HCT116 (cell line): ENCODE results near the gene TERT.

Experiments
- EZH2 ChIP-seq: fragments of 200-600 bp; sonication (generic); IDR thresholded peaks from 2 replicates; pipeline ENCODE4 v1.6.1; 2017; ENCODE audit warnings: antibody characterized with exemption, mixed run types
- FOSL1 ChIP-seq: IDR thresholded peaks from 2 replicates; pipeline ENCODE4 v1.6.1; 2012; ENCODE audit warnings: low read depth
- POLR2A ChIP-seq: IDR thresholded peaks from 2 replicates; pipeline ENCODE4 v1.7.0; 2011; ENCODE audit warnings: borderline replicate concordance; ENCODE audit not compliant: insufficient read depth, insufficient read length; ENCODE audit errors: extremely low read depth
- POLR2AphosphoS5 ChIP-seq: IDR thresholded peaks from 2 replicates; pipeline ENCODE4 v1.6.1; 2011; ENCODE audit warnings: mild to moderate bottlenecking, low read depth, low read length, moderate library complexity
- RAD21 ChIP-seq: IDR thresholded peaks from 2 replicates; pipeline ENCODE4 v1.6.1; 2012; ENCODE audit warnings: low read depth, mild to moderate bottlenecking
- SIN3A ChIP-seq: IDR thresholded peaks from 2 replicates; pipeline ENCODE4 v1.6.1; 2012; ENCODE audit warnings: low read depth
- SP1 ChIP-seq: IDR thresholded peaks from 2 replicates; pipeline ENCODE4 v1.6.1; 2012; ENCODE audit warnings: low read depth
- TCF7L2 ChIP-seq: IDR thresholded peaks from 2 replicates; pipeline ENCODE4 v1.7.0; 2011; ENCODE audit warnings: borderline replicate concordance, inconsistent platforms; ENCODE audit not compliant: insufficient read depth, insufficient read length; ENCODE audit errors: extremely low read depth
- YY1 ChIP-seq: IDR thresholded peaks from 2 replicates; pipeline ENCODE4 v1.6.1; 2011; ENCODE audit warnings: low read length, low read depth, moderate library complexity, mild to moderate bottlenecking; ENCODE audit not compliant: insufficient replicate concordance; ENCODE audit errors: extremely low read depth
- ZNF274 ChIP-seq: fragments of 200-500 bp; sonication (Bioruptor generic); IDR thresholded peaks from 2 replicates; pipeline ENCODE4 v1.6.1; 2014; ENCODE audit warnings: mild to moderate bottlenecking, low read depth, low read length, inconsistent platforms
- TF ChIP-seq, protein P1 (sequence below), 3 experiments: fragments of 200-600 bp in 1 of 3; sonication (generic) in 1 of 3; IDR thresholded peaks in 2 of 3; conservative IDR thresholded peaks in 1 of 3; 2 replicates each; pipeline ENCODE4 v1.5.1; 2012 to 2017; ENCODE audit warnings: low read depth in 2 of 3, low read length in 2 of 3, antibody characterized with exemption in 1 of 3, borderline replicate concordance in 1 of 3, control low read depth in 1 of 3, mild to moderate bottlenecking in 1 of 3, mixed read lengths in 1 of 3, mixed run types in 1 of 3, moderate library complexity in 1 of 3; ENCODE audit not compliant: insufficient read depth in 1 of 3
- TF ChIP-seq, protein P2 (sequence below): IDR thresholded peaks from 2 replicates; pipeline ENCODE4 v1.6.1; 2012; ENCODE audit warnings: low read depth
- TF ChIP-seq, protein P3 (sequence below): IDR thresholded peaks from 2 replicates; pipeline ENCODE4 v1.6.1; 2012

DNA sequence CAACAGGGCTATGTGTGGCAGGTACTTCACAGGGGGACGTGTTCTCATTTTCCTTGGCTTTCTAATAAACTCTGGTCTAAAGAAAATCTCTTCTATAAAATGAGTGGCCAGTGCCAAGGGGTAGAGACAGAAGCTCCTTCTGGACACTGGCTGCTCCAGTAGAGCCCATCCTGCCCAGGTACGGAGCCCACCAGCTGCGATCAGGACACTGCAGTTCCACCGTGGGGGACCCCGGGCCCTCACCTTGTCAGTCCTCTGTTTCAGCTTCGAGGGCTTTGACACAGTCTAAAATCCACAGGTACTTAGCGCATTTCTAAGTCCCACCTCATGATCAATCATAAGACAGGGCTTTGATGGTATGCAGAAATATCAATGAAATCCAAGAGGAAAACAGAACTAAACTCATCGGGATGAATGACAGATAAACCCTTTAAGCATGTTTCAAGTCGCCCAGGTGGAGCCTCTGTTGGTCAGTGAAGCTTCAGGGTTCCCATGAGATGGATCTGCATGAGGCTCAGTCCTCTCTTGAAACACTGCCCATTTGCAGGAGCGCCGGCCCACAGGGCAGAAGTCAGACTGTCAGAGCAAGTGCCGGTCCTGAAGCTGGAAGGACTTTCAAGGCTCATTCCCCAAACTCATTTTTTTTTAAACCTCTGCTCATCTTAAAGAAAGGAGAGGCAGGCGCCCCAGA is 20.3 kb upstream of the TERT start:
- TF ChIP-seq POLR2AphosphoS5 (no peak), POLR2A (no peak), TCF7L2 (no peak), YY1 (no peak), SP1 (no peak), ZNF274 (no peak), FOSL1 (no peak), EZH2 (no peak), RAD21 (no peak), SIN3A (no peak)
- TF ChIP-seq, protein P1, sequence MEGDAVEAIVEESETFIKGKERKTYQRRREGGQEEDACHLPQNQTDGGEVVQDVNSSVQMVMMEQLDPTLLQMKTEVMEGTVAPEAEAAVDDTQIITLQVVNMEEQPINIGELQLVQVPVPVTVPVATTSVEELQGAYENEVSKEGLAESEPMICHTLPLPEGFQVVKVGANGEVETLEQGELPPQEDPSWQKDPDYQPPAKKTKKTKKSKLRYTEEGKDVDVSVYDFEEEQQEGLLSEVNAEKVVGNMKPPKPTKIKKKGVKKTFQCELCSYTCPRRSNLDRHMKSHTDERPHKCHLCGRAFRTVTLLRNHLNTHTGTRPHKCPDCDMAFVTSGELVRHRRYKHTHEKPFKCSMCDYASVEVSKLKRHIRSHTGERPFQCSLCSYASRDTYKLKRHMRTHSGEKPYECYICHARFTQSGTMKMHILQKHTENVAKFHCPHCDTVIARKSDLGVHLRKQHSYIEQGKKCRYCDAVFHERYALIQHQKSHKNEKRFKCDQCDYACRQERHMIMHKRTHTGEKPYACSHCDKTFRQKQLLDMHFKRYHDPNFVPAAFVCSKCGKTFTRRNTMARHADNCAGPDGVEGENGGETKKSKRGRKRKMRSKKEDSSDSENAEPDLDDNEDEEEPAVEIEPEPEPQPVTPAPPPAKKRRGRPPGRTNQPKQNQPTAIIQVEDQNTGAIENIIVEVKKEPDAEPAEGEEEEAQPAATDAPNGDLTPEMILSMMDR (IDR thresholded peaks at IDR 0.05 in 2 of 3, conservative IDR thresholded peaks at IDR 0.05 in 1 of 3; ENCODE audit: borderline replicate concordance in 1 of 3, insufficient read depth in 1 of 3, low read depth in 2 of 3, low read length in 2 of 3), result no peak
- TF ChIP-seq, protein P2, sequence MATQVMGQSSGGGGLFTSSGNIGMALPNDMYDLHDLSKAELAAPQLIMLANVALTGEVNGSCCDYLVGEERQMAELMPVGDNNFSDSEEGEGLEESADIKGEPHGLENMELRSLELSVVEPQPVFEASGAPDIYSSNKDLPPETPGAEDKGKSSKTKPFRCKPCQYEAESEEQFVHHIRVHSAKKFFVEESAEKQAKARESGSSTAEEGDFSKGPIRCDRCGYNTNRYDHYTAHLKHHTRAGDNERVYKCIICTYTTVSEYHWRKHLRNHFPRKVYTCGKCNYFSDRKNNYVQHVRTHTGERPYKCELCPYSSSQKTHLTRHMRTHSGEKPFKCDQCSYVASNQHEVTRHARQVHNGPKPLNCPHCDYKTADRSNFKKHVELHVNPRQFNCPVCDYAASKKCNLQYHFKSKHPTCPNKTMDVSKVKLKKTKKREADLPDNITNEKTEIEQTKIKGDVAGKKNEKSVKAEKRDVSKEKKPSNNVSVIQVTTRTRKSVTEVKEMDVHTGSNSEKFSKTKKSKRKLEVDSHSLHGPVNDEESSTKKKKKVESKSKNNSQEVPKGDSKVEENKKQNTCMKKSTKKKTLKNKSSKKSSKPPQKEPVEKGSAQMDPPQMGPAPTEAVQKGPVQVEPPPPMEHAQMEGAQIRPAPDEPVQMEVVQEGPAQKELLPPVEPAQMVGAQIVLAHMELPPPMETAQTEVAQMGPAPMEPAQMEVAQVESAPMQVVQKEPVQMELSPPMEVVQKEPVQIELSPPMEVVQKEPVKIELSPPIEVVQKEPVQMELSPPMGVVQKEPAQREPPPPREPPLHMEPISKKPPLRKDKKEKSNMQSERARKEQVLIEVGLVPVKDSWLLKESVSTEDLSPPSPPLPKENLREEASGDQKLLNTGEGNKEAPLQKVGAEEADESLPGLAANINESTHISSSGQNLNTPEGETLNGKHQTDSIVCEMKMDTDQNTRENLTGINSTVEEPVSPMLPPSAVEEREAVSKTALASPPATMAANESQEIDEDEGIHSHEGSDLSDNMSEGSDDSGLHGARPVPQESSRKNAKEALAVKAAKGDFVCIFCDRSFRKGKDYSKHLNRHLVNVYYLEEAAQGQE, result no peak
- TF ChIP-seq, protein P3, sequence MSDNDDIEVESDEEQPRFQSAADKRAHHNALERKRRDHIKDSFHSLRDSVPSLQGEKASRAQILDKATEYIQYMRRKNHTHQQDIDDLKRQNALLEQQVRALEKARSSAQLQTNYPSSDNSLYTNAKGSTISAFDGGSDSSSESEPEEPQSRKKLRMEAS, result no peak
